Measurements from ENCODE around the gene KSR2.

Gene KSR2

GRCh38 chr12:117921929-117922777, 46.6 kb downstream of the KSR2 start:
- no peaks in the 10 kb centered on the region for H3K27me3 ChIP-seq (ENCODE audit: control insufficient read depth, insufficient read depth, low read length)
- H3K79me2 ChIP-seq, result no peaks in the 10 kb centered on the region
- H3K9ac ChIP-seq, result no peak overlapping the region
- no peak overlapping the region for H2AFZ ChIP-seq
- H3K9me3 ChIP-seq (ENCODE audit: control insufficient read depth, low read length), result no peaks in the 10 kb centered on the region
- H3K4me3 ChIP-seq (ENCODE audit: low read depth, low read length), result no peak overlapping the region
- H3K36me3 ChIP-seq (ENCODE audit: control insufficient read depth, insufficient read depth, low read length), result no peaks in the 10 kb centered on the region
- TF ChIP-seq CTCF (IDR thresholded peaks at IDR 0.05), result no peak
- no peaks in the 10 kb centered on the region for H3K4me1 ChIP-seq
- no peak overlapping the region for H3K4me2 ChIP-seq (ENCODE audit: low read length)
- H3K27ac ChIP-seq, result no peak overlapping the region

- TF ChIP-seq CTCF (IDR thresholded peaks at IDR 0.05), result no peak
- Histone ChIP-seq H3K27me3 (ENCODE audit: control insufficient read depth, insufficient read depth, low read length) (no peaks in the 10 kb centered on the region), H3K4me1 (no peaks in the 10 kb centered on the region), H3K36me3 (ENCODE audit: control insufficient read depth, insufficient read depth, low read length) (no peaks in the 10 kb centered on the region), H3K9me3 (ENCODE audit: control insufficient read depth, low read length) (no peaks in the 10 kb centered on the region), H3K4me3 (ENCODE audit: low read depth, low read length) (no peak overlapping the region), H2AFZ (no peak overlapping the region), H3K9ac (no peak overlapping the region), H3K4me2 (ENCODE audit: low read length) (no peak overlapping the region), H3K27ac (no peak overlapping the region), H3K79me2 (no peaks in the 10 kb centered on the region)
Observed at GRCh38 chr12:117919479-117919878, 49.3 kb downstream of the KSR2 start.

- Histone ChIP-seq H3K9ac (no peak overlapping the region), H3K36me3 (ENCODE audit: control insufficient read depth, insufficient read depth, low read length) (no peaks in the 10 kb centered on the region), H3K27ac (no peak overlapping the region), H3K4me2 (ENCODE audit: low read length) (no peak overlapping the region), H3K79me2 (no peaks in the 10 kb centered on the region), H2AFZ (no peak overlapping the region), H3K4me1 (no peaks in the 10 kb centered on the region), H3K4me3 (ENCODE audit: low read depth, low read length) (no peak overlapping the region), H3K9me3 (ENCODE audit: control insufficient read depth, low read length) (no peaks in the 10 kb centered on the region), H3K27me3 (ENCODE audit: control insufficient read depth, insufficient read depth, low read length) (no peaks in the 10 kb centered on the region)
- no peak for TF ChIP-seq CTCF (IDR thresholded peaks at IDR 0.05)
Observed at GRCh38 chr12:117914686-117915085, 54.1 kb downstream of the KSR2 start.

- no peak for TF ChIP-seq CTCF (IDR thresholded peaks at IDR 0.05)
- Histone ChIP-seq H2AFZ (no peak overlapping the region), H3K27ac (no peak overlapping the region), H3K4me2 (ENCODE audit: low read length) (no peak overlapping the region), H3K4me3 (ENCODE audit: low read depth, low read length) (no peak overlapping the region), H3K27me3 (ENCODE audit: control insufficient read depth, insufficient read depth, low read length) (no peaks in the 10 kb centered on the region), H3K4me1 (no peaks in the 10 kb centered on the region), H3K9ac (no peak overlapping the region), H3K79me2 (no peaks in the 10 kb centered on the region), H3K36me3 (ENCODE audit: control insufficient read depth, insufficient read depth, low read length) (no peaks in the 10 kb centered on the region), H3K9me3 (ENCODE audit: control insufficient read depth, low read length) (no peaks in the 10 kb centered on the region)
Observed at GRCh38 chr12:117912756-117913155, 56.0 kb downstream of the KSR2 start.

- H3K4me1 ChIP-seq, result no peaks in the 10 kb centered on the region
- TF ChIP-seq CTCF (IDR thresholded peaks at IDR 0.05), result no peak
Observed at GRCh38 chr12:117908411-117908810, 60.4 kb downstream of the KSR2 start.

More at GRCh38 chr12:117908411-117908810, 60.4 kb downstream of the KSR2 start:
- Histone ChIP-seq H2AFZ (no peak overlapping the region), H3K27ac (no peak overlapping the region), H3K4me3 (ENCODE audit: low read depth, low read length) (no peak overlapping the region), H3K27me3 (ENCODE audit: control insufficient read depth, insufficient read depth, low read length) (no peaks in the 10 kb centered on the region), H3K4me2 (ENCODE audit: low read length) (no peak overlapping the region), H3K79me2 (no peaks in the 10 kb centered on the region), H3K36me3 (ENCODE audit: control insufficient read depth, insufficient read depth, low read length) (no peaks in the 10 kb centered on the region), H3K9me3 (ENCODE audit: control insufficient read depth, low read length) (no peaks in the 10 kb centered on the region), H3K9ac (no peak overlapping the region)

Data from parathyroid adenoma (tissue), 2 donors.